ENCODE results near the gene ALAS1. TPM values are rescaled to one million over a fixed set of nuclear protein-coding genes. Genes with fewer than 3 reads are reported as not detected.
A peak's percentile ranks its signal among the peaks of the same experiment; 100 is the strongest.

ALAS1 gene
- total and polyA plus RNA-seq, 9 of the 15 experiments (the other 6 are each of a cell fraction or from before 2014, with no cell fraction given) = 21.4 to 49.5 (median 34.4) TPM

- in situ Hi-C loops (cut with MboI) = no loop called here
- no peaks in the 10 kb centered on the region for H4K20me1 ChIP-seq (replicated peaks; ENCODE audit: control insufficient read depth, insufficient read depth, low read length)
- ChIA-PET CTCF (ENCODE audit: low intra/inter-chr PET ratio) (interaction anchor here (0.6 kb wide), 1 partner anchor 46 kb away, joined by 3 read pairs; no protein-coding TSS in a partner anchor), POLR2A (interaction anchor here (0.7 to 0.9 kb wide), 2 partner anchors 24 to 1256 kb away, joined by 3 read pairs; no protein-coding TSS in a partner anchor)
- H3K27me3 ChIP-seq (ENCODE audit: control insufficient read depth in 2 of 2, insufficient read depth in 2 of 2, low read length in 2 of 2) = no peaks in the 10 kb centered on the region
- peak overlapping the region; percentile 80 for H3K27ac ChIP-seq (ENCODE audit: extremely low read depth, low read depth, low read length)
- no peaks in the 10 kb centered on the region for H3K9me3 ChIP-seq (replicated peaks; ENCODE audit: control insufficient read depth, insufficient read depth, low read depth, low read length)
- H3K9ac ChIP-seq (ENCODE audit: insufficient read depth in 1 of 2, low read depth in 2 of 2, low read length in 2 of 2) = peak overlapping the region; percentile 80 to 96
- FAIRE-seq = peak; percentile 15
- BruUV-seq (replicated peaks) = TSS peak; percentile 65
- H3K9me1 ChIP-seq (ENCODE audit: control insufficient read depth, insufficient read depth, low read length) = no peaks in the 10 kb centered on the region
- 44% methylated on average over 14 of the region's 14 CpGs for WGBS (ENCODE audit: insufficient coverage, low coverage, missing lambda C conversion rate)
- H3K4me1 ChIP-seq (replicated peaks in 1 of 2; ENCODE audit: control insufficient read depth in 2 of 2, insufficient read depth in 2 of 2, low read length in 2 of 2) = peaks cover 22 to 31% of the 10 kb centered on the region in 2 experiments; a peak in 4 of 5 replicates
- no peak for DNase-seq (ENCODE audit: extremely low read depth in 1 of 4, low spot score in 3 of 4)
- peaks cover 48% of the 10 kb centered on the region for H3K36me3 ChIP-seq (ENCODE audit: control insufficient read depth, insufficient read depth, low read length)
- TF ChIP-seq ZBTB7A (IDR thresholded peaks at IDR 0.05; ENCODE audit: borderline replicate concordance, control insufficient read depth, low read depth, low read length) (peak; percentile 7; the same call in 1 of the 2 replicates), NR2C2 (CRISPR knock-in tag; IDR thresholded peaks at IDR 0.05) (no peak), NR2C2 (tag; IDR thresholded peaks at IDR 0.05) (peak; percentile 69), MAFG (tag; conservative IDR thresholded peaks at IDR 0.05) (no peak), NR4A1 (CRISPR knock-in tag; IDR thresholded peaks at IDR 0.05) (no peak), NR4A1 (tag; IDR thresholded peaks at IDR 0.05) (no peak), NFRKB (IDR thresholded peaks at IDR 0.05; ENCODE audit: low read depth) (0 out of 2 replicates have a peak, but pooled peaks have one; percentile 12), IRF9 (tag; IDR thresholded peaks at IDR 0.05) (no peak), ZNF766 (CRISPR knock-in tag; conservative IDR thresholded peaks at IDR 0.05) (peak; percentile 94), CTBP1 (IDR thresholded peaks at IDR 0.05; ENCODE audit: borderline replicate concordance) (0 out of 2 replicates have a peak, but pooled peaks have one; percentile 27), ELF1 (tag; IDR thresholded peaks at IDR 0.05) (0 out of 2 replicates have a peak, but pooled peaks have one; percentile 19), ZKSCAN3 (CRISPR knock-in tag; IDR thresholded peaks at IDR 0.05) (no peak), NCOA2 (IDR thresholded peaks at IDR 0.05; ENCODE audit: partially characterized antibody in 2 of 2) (no peak), FOXA3 (CRISPR knock-in tag; conservative IDR thresholded peaks at IDR 0.05 in 1 of 2, IDR thresholded peaks at IDR 0.05 in 1 of 2) (peak in 1 of 2 experiments; percentile 31; a peak in 1 of 4 replicates), ARNT (IDR thresholded peaks at IDR 0.05) (no peak)
- TF ChIP-seq, protein P1, sequence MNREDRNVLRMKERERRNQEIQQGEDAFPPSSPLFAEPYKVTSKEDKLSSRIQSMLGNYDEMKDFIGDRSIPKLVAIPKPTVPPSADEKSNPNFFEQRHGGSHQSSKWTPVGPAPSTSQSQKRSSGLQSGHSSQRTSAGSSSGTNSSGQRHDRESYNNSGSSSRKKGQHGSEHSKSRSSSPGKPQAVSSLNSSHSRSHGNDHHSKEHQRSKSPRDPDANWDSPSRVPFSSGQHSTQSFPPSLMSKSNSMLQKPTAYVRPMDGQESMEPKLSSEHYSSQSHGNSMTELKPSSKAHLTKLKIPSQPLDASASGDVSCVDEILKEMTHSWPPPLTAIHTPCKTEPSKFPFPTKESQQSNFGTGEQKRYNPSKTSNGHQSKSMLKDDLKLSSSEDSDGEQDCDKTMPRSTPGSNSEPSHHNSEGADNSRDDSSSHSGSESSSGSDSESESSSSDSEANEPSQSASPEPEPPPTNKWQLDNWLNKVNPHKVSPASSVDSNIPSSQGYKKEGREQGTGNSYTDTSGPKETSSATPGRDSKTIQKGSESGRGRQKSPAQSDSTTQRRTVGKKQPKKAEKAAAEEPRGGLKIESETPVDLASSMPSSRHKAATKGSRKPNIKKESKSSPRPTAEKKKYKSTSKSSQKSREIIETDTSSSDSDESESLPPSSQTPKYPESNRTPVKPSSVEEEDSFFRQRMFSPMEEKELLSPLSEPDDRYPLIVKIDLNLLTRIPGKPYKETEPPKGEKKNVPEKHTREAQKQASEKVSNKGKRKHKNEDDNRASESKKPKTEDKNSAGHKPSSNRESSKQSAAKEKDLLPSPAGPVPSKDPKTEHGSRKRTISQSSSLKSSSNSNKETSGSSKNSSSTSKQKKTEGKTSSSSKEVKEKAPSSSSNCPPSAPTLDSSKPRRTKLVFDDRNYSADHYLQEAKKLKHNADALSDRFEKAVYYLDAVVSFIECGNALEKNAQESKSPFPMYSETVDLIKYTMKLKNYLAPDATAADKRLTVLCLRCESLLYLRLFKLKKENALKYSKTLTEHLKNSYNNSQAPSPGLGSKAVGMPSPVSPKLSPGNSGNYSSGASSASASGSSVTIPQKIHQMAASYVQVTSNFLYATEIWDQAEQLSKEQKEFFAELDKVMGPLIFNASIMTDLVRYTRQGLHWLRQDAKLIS (CRISPR knock-in tag; IDR thresholded peaks at IDR 0.05) = 0 out of 2 replicates have a peak, but pooled peaks have one; percentile 29
- H3K4me2 ChIP-seq (ENCODE audit: insufficient read depth, low read length) = peak overlapping the region; percentile 78
- H3K79me2 ChIP-seq (ENCODE audit: control insufficient read depth, insufficient read depth, low read length) = peaks cover 16% of the 10 kb centered on the region
- peak overlapping the region; percentile 77 for H3K4me3 ChIP-seq
- H2AFZ ChIP-seq (ENCODE audit: low read depth, low read length) = peak overlapping the region; percentile 92; the same call in 1 of the 2 replicates
- intact Hi-C loops (cut with micrococcal nuclease) = loop anchor here (2.0 kb wide), 1 partner anchor 44 kb away; the partner anchor contains the start of gene POC1A
- ATAC-seq = no peak
Measured at GRCh38 chr3:52198643-52199608, 966 bp downstream of the ALAS1 start.

Measured in K562 (cell line).